Brain microvascular endothelial cell (primary cell): Measurements from ENCODE around the gene TMEM106C.

Experiments
- DNase-seq: peaks from one replicate; pipeline ENCODE4 v3.0.0-alpha.2; 2020
- H3K27ac ChIP-seq: fragments of 250-450 bp; sonication (Bioruptor Pico); 2 replicates; pipeline ENCODE4 v1.5.1; 2020; ENCODE audit warnings: mild to moderate bottlenecking, moderate library complexity
- H3K27me3 ChIP-seq: fragments of 250-450 bp; sonication (Bioruptor Pico); replicated peaks from 2 replicates; pipeline ENCODE4 v1.5.1; 2020; ENCODE audit warnings: mild to moderate bottlenecking
- H3K36me3 ChIP-seq: fragments of 250-450 bp; sonication (Bioruptor Pico); replicated peaks from 2 replicates; pipeline ENCODE4 v1.5.1; 2020; ENCODE audit warnings: mild to moderate bottlenecking
- H3K4me3 ChIP-seq: 2 replicates; pipeline ENCODE4 v1.5.1; 2011; ENCODE audit warnings: low read depth, mild to moderate bottlenecking, control low read depth, low read length, moderate library complexity
- CTCF ChIP-seq: IDR thresholded peaks from 2 replicates; pipeline ENCODE4 v1.5.1; 2011; ENCODE audit warnings: low read depth, mild to moderate bottlenecking, moderate library complexity, low read length, control low read depth, inconsistent platforms; ENCODE audit errors: missing control alignments
- in situ Hi-C: cut with HindIII; loops from 2 replicates; pipeline ENCODE4 v1.10.0; 2017; ENCODE audit warnings: low sequenced_read_pairs, low pct_ligation_motif_present

The TMEM106C gene

GRCh38 chr12:47972895-47973294, 9.5 kb downstream of the TMEM106C start:
- no peaks in the 10 kb centered on the region for H3K27me3 ChIP-seq
- no peak overlapping the region for H3K4me3 ChIP-seq
- in situ Hi-C loops: no loop called here
- no peak for DNase-seq
- TF ChIP-seq CTCF: no peak
- H3K36me3 ChIP-seq: no peaks in the 10 kb centered on the region
- H3K27ac ChIP-seq: no peak overlapping the region

GRCh38 chr12:47973870-47974269, 10.5 kb downstream of the TMEM106C start:
- no peak for DNase-seq
- TF ChIP-seq CTCF: no peak
- in situ Hi-C loops: no loop called here
- no peaks in the 10 kb centered on the region for H3K27me3 ChIP-seq
- H3K4me3 ChIP-seq: no peak overlapping the region
- H3K27ac ChIP-seq: no peak overlapping the region
- no peaks in the 10 kb centered on the region for H3K36me3 ChIP-seq

- Histone ChIP-seq H3K36me3 (no peaks in the 10 kb centered on the region), H3K4me3 (no peak overlapping the region), H3K27ac (no peak overlapping the region), H3K27me3 (no peaks in the 10 kb centered on the region)
- DNase-seq: no peak
- TF ChIP-seq CTCF: no peak
- in situ Hi-C loops: no loop called here
These were observed 11.7 kb downstream of the TMEM106C start for GRCh38 chr12:47975036-47975620.

- Histone ChIP-seq H3K36me3 (no peaks in the 10 kb centered on the region), H3K27ac (no peak overlapping the region), H3K4me3 (no peak overlapping the region), H3K27me3 (no peaks in the 10 kb centered on the region)
- in situ Hi-C loops: no loop called here
- TF ChIP-seq CTCF: no peak
- no peak for DNase-seq
These were observed 12.4 kb downstream of the TMEM106C start for GRCh38 chr12:47975816-47976215.

- TF ChIP-seq CTCF: no peak
- H3K27ac ChIP-seq: no peak overlapping the region
- H3K27me3 ChIP-seq: no peaks in the 10 kb centered on the region
- DNase-seq: no peak
- H3K4me3 ChIP-seq: no peak overlapping the region
- in situ Hi-C loops: no loop called here
- H3K36me3 ChIP-seq: no peaks in the 10 kb centered on the region
These were observed 13.8 kb downstream of the TMEM106C start for GRCh38 chr12:47977046-47977771.
